DND-41 (cell line): ENCODE data around the gene RPS28.

Source experiments
- CTCF ChIP-seq: IDR thresholded peaks from 2 replicates; pipeline ENCODE4 v1.5.1; 2012; ENCODE audit warnings: borderline replicate concordance, low read length, moderate library complexity, mild to moderate bottlenecking; ENCODE audit not compliant: poor library complexity, severe bottlenecking; ENCODE audit errors: extremely low read depth
- EZH2 ChIP-seq: IDR thresholded peaks from 3 replicates; pipeline ENCODE4 v1.6.1; 2012; ENCODE audit warnings: borderline replicate concordance, low read depth, mild to moderate bottlenecking, moderate library complexity, low read length, inconsistent platforms; ENCODE audit not compliant: severe bottlenecking

GRCh38 chr19:8320564-8321066 is 681 bp upstream of the RPS28 start:
- TF ChIP-seq EZH2 (no peak), CTCF (no peak)
